ENCODE data around the gene C10orf71.

The C10orf71 gene

GRCh38 chr10:49273626-49274025 is 25.3 kb upstream of the C10orf71 start:
- no peak overlapping the region for H3K4me3 ChIP-seq (ENCODE audit: extremely low read depth, insufficient read depth, low read length, poor library complexity, severe bottlenecking)
- H3K36me3 ChIP-seq (ENCODE audit: control insufficient read depth, insufficient read depth, low read length): no peaks in the 10 kb centered on the region
- peaks cover 5% of the 10 kb centered on the region for H3K4me1 ChIP-seq (ENCODE audit: control insufficient read depth, insufficient read depth, low read length, poor library complexity, severe bottlenecking)
- H3K27ac ChIP-seq (ENCODE audit: low read depth, low read length, severe bottlenecking): no peak overlapping the region
- WGBS, 2 experiments (ENCODE audit: insufficient coverage in 2 of 2): 85 to 97% methylated on average over 8 of the region's 8 CpGs
- no peaks in the 10 kb centered on the region for H3K9me3 ChIP-seq (ENCODE audit: control insufficient read depth, low read length)

DNA sequence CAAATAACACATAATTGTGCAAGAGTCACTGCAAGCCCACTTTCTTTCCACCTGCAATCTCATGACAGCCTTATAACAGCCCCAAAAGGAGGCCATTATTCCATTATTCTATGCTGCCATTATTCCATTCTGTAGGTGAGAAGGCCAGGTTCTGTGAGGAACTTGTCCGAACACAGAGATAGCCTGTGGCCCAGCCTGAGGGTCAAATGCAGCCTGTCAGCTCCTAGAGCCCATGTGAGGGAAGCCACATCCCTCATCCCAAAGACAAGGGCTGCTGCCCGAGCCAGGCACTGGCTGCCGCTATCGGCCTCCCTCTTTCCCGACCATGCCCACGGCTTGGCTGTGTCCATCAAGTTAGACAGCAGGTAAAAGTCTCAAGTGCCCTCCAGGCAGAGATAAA is 24.1 kb upstream of the C10orf71 start:
- WGBS, 2 experiments (ENCODE audit: insufficient coverage in 2 of 2): 64 to 94% methylated on average over 2 to 6 of the region's 6 CpGs
- H3K36me3 ChIP-seq (ENCODE audit: control insufficient read depth, insufficient read depth, low read length): no peaks in the 10 kb centered on the region
- H3K4me1 ChIP-seq (ENCODE audit: control insufficient read depth, insufficient read depth, low read length, poor library complexity, severe bottlenecking): peaks cover 5% of the 10 kb centered on the region
- H3K27ac ChIP-seq (ENCODE audit: low read depth, low read length, severe bottlenecking): no peak overlapping the region
- H3K9me3 ChIP-seq (ENCODE audit: control insufficient read depth, low read length): no peaks in the 10 kb centered on the region
- no peak overlapping the region for H3K4me3 ChIP-seq (ENCODE audit: extremely low read depth, insufficient read depth, low read length, poor library complexity, severe bottlenecking)

- Histone ChIP-seq H3K27ac (ENCODE audit: low read depth, low read length, severe bottlenecking) (no peak overlapping the region), H3K4me3 (ENCODE audit: extremely low read depth, insufficient read depth, low read length, poor library complexity, severe bottlenecking) (no peak overlapping the region), H3K4me1 (ENCODE audit: control insufficient read depth, insufficient read depth, low read length, poor library complexity, severe bottlenecking) (peaks cover 5% of the 10 kb centered on the region), H3K9me3 (ENCODE audit: control insufficient read depth, low read length) (no peaks in the 10 kb centered on the region), H3K36me3 (ENCODE audit: control insufficient read depth, insufficient read depth, low read length) (no peaks in the 10 kb centered on the region)
- WGBS, 2 experiments (ENCODE audit: insufficient coverage in 2 of 2): 85 to 93% methylated on average over 3 to 4 of the region's 4 CpGs
Observed at GRCh38 chr10:49275896-49276295, 23.1 kb upstream of the C10orf71 start.

GRCh38 chr10:49276596-49276995 is 22.4 kb upstream of the C10orf71 start:
- 100% methylated on average over 1 of the region's 4 CpGs; no CpG with 5 or more reads in 1 of the 2 experiments for WGBS, 2 experiments (ENCODE audit: insufficient coverage in 2 of 2)
- Histone ChIP-seq H3K36me3 (ENCODE audit: control insufficient read depth, insufficient read depth, low read length) (no peaks in the 10 kb centered on the region), H3K4me3 (ENCODE audit: extremely low read depth, insufficient read depth, low read length, poor library complexity, severe bottlenecking) (no peak overlapping the region), H3K9me3 (ENCODE audit: control insufficient read depth, low read length) (no peaks in the 10 kb centered on the region), H3K27ac (ENCODE audit: low read depth, low read length, severe bottlenecking) (no peak overlapping the region), H3K4me1 (ENCODE audit: control insufficient read depth, insufficient read depth, low read length, poor library complexity, severe bottlenecking) (peaks cover 5% of the 10 kb centered on the region)

DNA sequence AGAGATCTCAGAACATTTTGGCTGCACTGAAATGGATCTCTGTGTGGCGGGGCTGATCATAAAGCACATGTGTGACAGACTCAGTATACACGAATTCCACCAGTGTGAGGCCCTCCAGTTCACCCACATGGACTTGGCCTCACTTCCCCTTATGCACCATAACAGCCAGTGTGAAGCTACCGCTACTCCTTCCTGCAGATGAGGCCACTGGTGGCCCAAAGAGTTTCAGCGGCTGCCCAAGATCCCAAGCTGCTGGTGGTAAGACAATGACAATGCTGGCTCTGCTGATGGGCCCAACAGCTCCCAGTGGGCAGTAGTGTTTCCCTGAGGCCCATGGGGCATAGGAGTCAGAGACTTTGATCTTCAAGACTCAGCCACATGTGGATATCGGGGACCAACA is 21.0 kb upstream of the C10orf71 start:
- 92 to 93% methylated on average over 4 of the region's 5 CpGs for WGBS, 2 experiments (ENCODE audit: insufficient coverage in 2 of 2)
- Histone ChIP-seq H3K4me1 (ENCODE audit: control insufficient read depth, insufficient read depth, low read length, poor library complexity, severe bottlenecking) (no peaks in the 10 kb centered on the region), H3K9me3 (ENCODE audit: control insufficient read depth, low read length) (no peaks in the 10 kb centered on the region), H3K36me3 (ENCODE audit: control insufficient read depth, insufficient read depth, low read length) (no peaks in the 10 kb centered on the region), H3K27ac (ENCODE audit: low read depth, low read length, severe bottlenecking) (no peak overlapping the region), H3K4me3 (ENCODE audit: extremely low read depth, insufficient read depth, low read length, poor library complexity, severe bottlenecking) (no peak overlapping the region)

- no peaks in the 10 kb centered on the region for H3K9me3 ChIP-seq (ENCODE audit: control insufficient read depth, low read length)
- H3K36me3 ChIP-seq (ENCODE audit: control insufficient read depth, insufficient read depth, low read length): no peaks in the 10 kb centered on the region
- WGBS, 2 experiments (ENCODE audit: insufficient coverage in 2 of 2): 61 to 91% methylated on average over 3 of the region's 7 CpGs
- no peak overlapping the region for H3K27ac ChIP-seq (ENCODE audit: low read depth, low read length, severe bottlenecking)
- H3K4me1 ChIP-seq (ENCODE audit: control insufficient read depth, insufficient read depth, low read length, poor library complexity, severe bottlenecking): no peaks in the 10 kb centered on the region
- H3K4me3 ChIP-seq (ENCODE audit: extremely low read depth, insufficient read depth, low read length, poor library complexity, severe bottlenecking): no peak overlapping the region
Observed at GRCh38 chr10:49278497-49278981, 20.4 kb upstream of the C10orf71 start.

GRCh38 chr10:49279015-49279880 is 19.7 kb upstream of the C10orf71 start:
- no peaks in the 10 kb centered on the region for H3K4me1 ChIP-seq (ENCODE audit: control insufficient read depth, insufficient read depth, low read length, poor library complexity, severe bottlenecking)
- H3K36me3 ChIP-seq (ENCODE audit: control insufficient read depth, insufficient read depth, low read length): no peaks in the 10 kb centered on the region
- H3K27ac ChIP-seq (ENCODE audit: low read depth, low read length, severe bottlenecking): no peak overlapping the region
- 81 to 85% methylated on average over 4 to 6 of the region's 7 CpGs for WGBS, 2 experiments (ENCODE audit: insufficient coverage in 2 of 2)
- no peaks in the 10 kb centered on the region for H3K9me3 ChIP-seq (ENCODE audit: control insufficient read depth, low read length)
- no peak overlapping the region for H3K4me3 ChIP-seq (ENCODE audit: extremely low read depth, insufficient read depth, low read length, poor library complexity, severe bottlenecking)

DNA sequence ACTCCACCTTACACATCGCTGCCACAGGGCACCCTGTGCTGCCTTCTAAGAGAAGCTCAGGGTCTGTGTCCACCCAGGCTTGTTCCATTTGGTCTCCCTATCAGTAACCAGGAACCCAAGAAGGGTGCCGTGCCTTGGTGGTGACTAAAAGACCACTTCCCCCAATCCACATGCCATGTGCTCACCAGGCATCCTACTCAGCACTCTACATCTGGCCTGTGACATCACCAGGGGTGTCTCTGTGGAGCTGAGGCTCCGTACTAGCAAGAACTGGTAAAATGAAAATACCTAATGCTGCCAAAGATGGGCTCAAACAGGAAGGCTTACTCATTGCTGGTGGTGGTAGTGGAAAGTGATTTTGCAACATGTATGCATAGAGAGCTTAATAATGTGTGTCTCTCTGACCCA is 19.0 kb upstream of the C10orf71 start:
- Histone ChIP-seq H3K4me3 (ENCODE audit: extremely low read depth, insufficient read depth, low read length, poor library complexity, severe bottlenecking) (no peak overlapping the region), H3K4me1 (ENCODE audit: control insufficient read depth, insufficient read depth, low read length, poor library complexity, severe bottlenecking) (no peaks in the 10 kb centered on the region), H3K27ac (ENCODE audit: low read depth, low read length, severe bottlenecking) (no peak overlapping the region), H3K36me3 (ENCODE audit: control insufficient read depth, insufficient read depth, low read length) (no peaks in the 10 kb centered on the region), H3K9me3 (ENCODE audit: control insufficient read depth, low read length) (no peaks in the 10 kb centered on the region)
- 72 to 94% methylated on average over 2 to 3 of the region's 3 CpGs for WGBS, 2 experiments (ENCODE audit: insufficient coverage in 2 of 2)

DNA sequence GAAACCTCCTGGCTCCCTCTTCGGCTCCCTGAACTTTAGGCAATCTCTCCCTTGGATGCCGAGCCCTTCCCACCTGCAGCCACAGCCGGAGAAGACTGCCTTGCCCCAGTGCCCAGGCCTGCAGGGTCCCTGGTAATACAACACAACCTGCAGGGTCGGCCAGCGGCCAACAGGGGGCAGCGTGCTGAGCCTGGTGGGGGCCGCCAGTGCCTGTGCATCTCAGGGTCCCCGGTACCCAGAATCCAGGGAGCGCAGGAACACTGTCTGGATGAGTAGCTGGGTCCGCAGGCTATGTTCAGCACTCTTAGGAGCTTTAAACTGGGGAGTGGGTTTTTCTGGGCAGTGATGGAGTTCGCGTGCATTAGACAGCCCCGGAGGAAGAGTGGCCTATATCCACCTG is 17.5 kb upstream of the C10orf71 start:
- H3K36me3 ChIP-seq (ENCODE audit: control insufficient read depth, insufficient read depth, low read length): no peaks in the 10 kb centered on the region
- H3K27ac ChIP-seq (ENCODE audit: low read depth, low read length, severe bottlenecking): no peak overlapping the region
- 61 to 64% methylated on average over 13 of the region's 13 CpGs for WGBS, 2 experiments (ENCODE audit: insufficient coverage in 2 of 2)
- no peak overlapping the region for H3K4me3 ChIP-seq (ENCODE audit: extremely low read depth, insufficient read depth, low read length, poor library complexity, severe bottlenecking)
- H3K4me1 ChIP-seq (ENCODE audit: control insufficient read depth, insufficient read depth, low read length, poor library complexity, severe bottlenecking): no peaks in the 10 kb centered on the region
- no peaks in the 10 kb centered on the region for H3K9me3 ChIP-seq (ENCODE audit: control insufficient read depth, low read length)

DNA sequence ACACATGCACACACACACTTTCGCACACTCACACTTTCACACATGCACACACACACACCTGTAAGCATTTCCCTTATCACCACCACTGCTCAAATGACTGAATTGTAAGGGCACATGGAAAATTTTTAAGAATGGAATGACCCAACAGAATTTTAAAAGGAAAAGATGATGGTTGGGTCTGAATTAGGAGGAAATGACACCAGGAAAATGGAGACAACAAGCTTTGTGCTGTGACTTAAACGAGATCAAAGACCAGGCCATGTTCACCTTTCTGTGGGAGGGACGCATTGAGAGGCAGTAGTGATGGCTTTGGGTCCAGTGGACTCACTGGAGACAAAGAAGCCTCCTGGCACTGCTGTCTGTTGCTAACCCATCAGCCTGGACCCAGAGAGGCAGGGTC is 16.7 kb upstream of the C10orf71 start:
- Histone ChIP-seq H3K4me1 (ENCODE audit: control insufficient read depth, insufficient read depth, low read length, poor library complexity, severe bottlenecking) (no peaks in the 10 kb centered on the region), H3K27ac (ENCODE audit: low read depth, low read length, severe bottlenecking) (no peak overlapping the region), H3K9me3 (ENCODE audit: control insufficient read depth, low read length) (no peaks in the 10 kb centered on the region), H3K4me3 (ENCODE audit: extremely low read depth, insufficient read depth, low read length, poor library complexity, severe bottlenecking) (no peak overlapping the region), H3K36me3 (ENCODE audit: control insufficient read depth, insufficient read depth, low read length) (no peaks in the 10 kb centered on the region)
- 57 to 63% methylated on average over 3 of the region's 3 CpGs for WGBS, 2 experiments (ENCODE audit: insufficient coverage in 2 of 2)

- 71 to 89% methylated on average over 9 to 12 of the region's 12 CpGs for WGBS, 2 experiments (ENCODE audit: insufficient coverage in 2 of 2)
- Histone ChIP-seq H3K4me3 (ENCODE audit: extremely low read depth, insufficient read depth, low read length, poor library complexity, severe bottlenecking) (no peak overlapping the region), H3K4me1 (ENCODE audit: control insufficient read depth, insufficient read depth, low read length, poor library complexity, severe bottlenecking) (no peaks in the 10 kb centered on the region), H3K27ac (ENCODE audit: low read depth, low read length, severe bottlenecking) (no peak overlapping the region), H3K36me3 (ENCODE audit: control insufficient read depth, insufficient read depth, low read length) (no peaks in the 10 kb centered on the region), H3K9me3 (ENCODE audit: control insufficient read depth, low read length) (no peaks in the 10 kb centered on the region)
Observed at GRCh38 chr10:49282879-49283341, 16.1 kb upstream of the C10orf71 start.
